Trophoblast cell (in vitro differentiated cells and primary cell): ENCODE measurements around the gene RPS29.
"Not testable (repeated sequence)": the region's sequence is repeated elsewhere in the genome, so short reads cannot be mapped to it uniquely, and the experiment has no call there.

Experiments used
- DNase-seq, 2 donors: peaks; one replicate each; pipeline ENCODE4 v3.0.0-alpha.2; 2016
- H2AFZ ChIP-seq: 2 replicates; pipeline ENCODE4 v1.6.1; 2013; ENCODE audit warnings: low read length, moderate library complexity, mild to moderate bottlenecking; ENCODE audit not compliant: insufficient read depth, poor library complexity
- H2AK5ac ChIP-seq: 2 replicates; pipeline ENCODE4 v1.6.1; 2013; ENCODE audit warnings: mild to moderate bottlenecking, low read length
- H2BK120ac ChIP-seq: 2 replicates; pipeline ENCODE4 v1.6.1; 2013; ENCODE audit warnings: low read length, mild to moderate bottlenecking, moderate library complexity; ENCODE audit not compliant: insufficient read depth, poor library complexity
- H2BK12ac ChIP-seq: 2 replicates; pipeline ENCODE4 v1.6.1; 2013; ENCODE audit warnings: mild to moderate bottlenecking, low read length, moderate library complexity
- H2BK5ac ChIP-seq: 2 replicates; pipeline ENCODE4 v1.6.1; 2013; ENCODE audit warnings: low read length, low read depth, moderate library complexity, mild to moderate bottlenecking; ENCODE audit not compliant: poor library complexity
- H3K14ac ChIP-seq: 2 replicates; pipeline ENCODE4 v1.6.1; 2013; ENCODE audit warnings: mild to moderate bottlenecking, low read length
- H3K18ac ChIP-seq: 2 replicates; pipeline ENCODE4 v1.6.1; 2013; ENCODE audit warnings: mild to moderate bottlenecking, low read length
- H3K23ac ChIP-seq: 2 replicates; pipeline ENCODE4 v1.6.1; 2013; ENCODE audit warnings: low read length
- H3K27ac ChIP-seq: 2 replicates; pipeline ENCODE4 v1.5.1; 2013; ENCODE audit warnings: low read depth, mild to moderate bottlenecking, inconsistent platforms, low read length, moderate library complexity
- H3K27me3 ChIP-seq: 2 replicates; pipeline ENCODE4 v1.6.1; 2013; ENCODE audit warnings: inconsistent platforms, mild to moderate bottlenecking, low read length, moderate library complexity; ENCODE audit not compliant: insufficient read depth
- H3K36me3 ChIP-seq, 2 experiments: 1 replicate in 1 of 2; 2 replicates in 1 of 2; pipeline ENCODE4 v1.6.1; 2013; ENCODE audit warnings: low read length in 2 of 2, mild to moderate bottlenecking in 2 of 2, moderate library complexity in 1 of 2; ENCODE audit not compliant: insufficient read depth in 2 of 2, control insufficient read depth in 1 of 2
- H3K4ac ChIP-seq: 2 replicates; pipeline ENCODE4 v1.6.1; 2013; ENCODE audit warnings: low read depth, mild to moderate bottlenecking, low read length, moderate library complexity
- H3K4me1 ChIP-seq, 2 experiments: 1 replicate in 1 of 2; 2 replicates in 1 of 2; pipeline ENCODE4 v1.6.1; 2013; ENCODE audit warnings: low read length in 2 of 2, mild to moderate bottlenecking in 2 of 2, moderate library complexity in 1 of 2; ENCODE audit not compliant: insufficient read depth in 2 of 2, control insufficient read depth in 1 of 2
- H3K4me2 ChIP-seq: 2 replicates; pipeline ENCODE4 v1.6.1; 2013; ENCODE audit warnings: inconsistent platforms, mild to moderate bottlenecking, low read length, moderate library complexity
- H3K4me3 ChIP-seq: 2 replicates; pipeline ENCODE4 v1.5.1; 2013; ENCODE audit warnings: mild to moderate bottlenecking, low read depth, low read length, inconsistent platforms
- H3K79me1 ChIP-seq: one replicate; pipeline ENCODE4 v1.6.1; 2013; ENCODE audit warnings: low read length
- H3K79me2 ChIP-seq: 2 replicates; pipeline ENCODE4 v1.6.1; 2013; ENCODE audit warnings: low read length, mild to moderate bottlenecking; ENCODE audit not compliant: control insufficient read depth, insufficient read depth, poor library complexity
- H3K9ac ChIP-seq: 2 replicates; pipeline ENCODE4 v1.6.1; 2013; ENCODE audit warnings: mild to moderate bottlenecking, low read length
- H3K9me3 ChIP-seq: 2 replicates; pipeline ENCODE4 v1.6.1; 2013; ENCODE audit warnings: low read depth, mild to moderate bottlenecking, control low read depth, inconsistent platforms, low read length; ENCODE audit not compliant: insufficient read depth
- H4K12ac ChIP-seq: 2 replicates; pipeline ENCODE4 v1.6.1; 2013; ENCODE audit warnings: low read depth, mild to moderate bottlenecking, low read length, moderate library complexity
- H4K8ac ChIP-seq: 2 replicates; pipeline ENCODE4 v1.6.1; 2013; ENCODE audit warnings: low read depth, mild to moderate bottlenecking, low read length, moderate library complexity
- H4K91ac ChIP-seq: one replicate; pipeline ENCODE4 v1.6.1; 2013; ENCODE audit warnings: low read depth, mild to moderate bottlenecking, low read length, moderate library complexity
- WGBS: extraction: QIAGEN DNeasy Blood & Tissue Kit; methylation state at CpG from one replicate; pipeline ENCODE4 v1.1.7; 2013; ENCODE audit warnings: missing lambda C conversion rate; ENCODE audit not compliant: insufficient read length, insufficient coverage; ENCODE audit errors: extremely low coverage; 5-methylcytosine and 5-hydroxymethylcytosine counted together

RPS29 gene

DNA sequence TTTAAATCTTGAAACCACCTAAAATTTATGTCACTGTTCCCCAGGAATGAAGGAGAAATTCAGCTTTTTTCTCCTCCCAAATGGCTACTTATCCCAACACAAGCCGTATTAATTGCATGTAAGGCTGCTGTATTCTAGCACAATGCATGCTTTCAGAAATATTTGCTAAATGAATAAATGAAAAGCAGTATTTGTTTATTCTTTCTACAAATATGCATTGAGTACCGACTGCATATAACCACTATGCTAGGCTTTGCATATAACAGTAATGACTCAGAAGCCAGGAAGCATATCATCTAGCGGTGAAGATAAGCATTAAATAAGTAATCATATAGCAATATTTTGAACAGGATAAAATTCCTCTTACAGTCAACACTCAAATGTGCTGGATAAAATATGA, 6.8 kb upstream of the RPS29 start:
- Histone ChIP-seq H3K14ac (no peak overlapping the region), H4K91ac (no peak overlapping the region), H3K79me2 (no peaks in the 10 kb centered on the region), H2BK120ac (no peak overlapping the region), H2AK5ac (no peak overlapping the region), H4K8ac (no peak overlapping the region), H2BK5ac (no peak overlapping the region), H3K79me1 (no peaks in the 10 kb centered on the region), H3K9ac (no peak overlapping the region), H2AFZ (no peak overlapping the region), H3K4me1 (no peaks in the 10 kb centered on the region), H3K4me3 (no peak overlapping the region), H2BK12ac (no peak overlapping the region), H3K36me3 (no peaks in the 10 kb centered on the region), H3K4me2 (no peak overlapping the region), H3K27me3 (no peaks in the 10 kb centered on the region), H4K12ac (no peak overlapping the region), H3K23ac (no peak overlapping the region), H3K18ac (no peak overlapping the region), H3K9me3 (no peaks in the 10 kb centered on the region), H3K4ac (no peak overlapping the region), H3K27ac (no peak overlapping the region)
- DNase-seq: peak in 1 of 2 donors; percentile 35
- no CpG with 5 or more reads among the region's 3 CpGs for WGBS

DNA sequence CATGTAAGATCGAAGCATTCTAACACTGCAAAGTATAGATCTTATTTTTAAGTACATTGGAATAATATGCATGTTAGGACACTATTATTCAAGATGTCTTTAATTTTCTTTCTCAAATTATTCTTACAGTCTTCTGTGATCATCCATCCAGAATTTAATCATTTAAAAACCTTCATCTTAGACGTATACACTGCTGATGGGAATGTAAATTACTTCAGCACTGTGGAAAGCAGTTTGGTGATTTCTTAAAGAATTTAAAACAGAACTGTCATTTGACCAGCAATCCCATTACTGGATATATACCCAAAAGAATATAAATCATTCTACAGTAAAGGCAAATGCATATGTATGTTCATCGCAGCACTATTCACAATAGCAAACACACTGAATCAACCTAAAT, 3.2 kb upstream of the RPS29 start:
- Histone ChIP-seq H3K9me3 (no peaks in the 10 kb centered on the region), H3K23ac (no peak overlapping the region), H3K27me3 (no peaks in the 10 kb centered on the region), H4K91ac (no peak overlapping the region), H2BK5ac (no peak overlapping the region), H2AFZ (no peak overlapping the region), H3K18ac (no peak overlapping the region), H3K27ac (no peak overlapping the region), H3K9ac (no peak overlapping the region), H4K12ac (no peak overlapping the region), H3K79me1 (peaks cover 7% of the 10 kb centered on the region), H3K4me3 (no peak overlapping the region), H3K36me3 (peaks cover 1 to 2% of the 10 kb centered on the region in 2 experiments), H3K4me2 (no peak overlapping the region), H3K4me1 (peaks cover 0 to 2% of the 10 kb centered on the region in 2 experiments), H3K14ac (no peak overlapping the region), H3K79me2 (peaks cover 11% of the 10 kb centered on the region), H4K8ac (no peak overlapping the region), H2BK120ac (no peak overlapping the region), H2AK5ac (no peak overlapping the region), H3K4ac (no peak overlapping the region), H2BK12ac (no peak overlapping the region)
- WGBS: no CpG with 5 or more reads among the region's 3 CpGs
- DNase-seq: no peak

DNA sequence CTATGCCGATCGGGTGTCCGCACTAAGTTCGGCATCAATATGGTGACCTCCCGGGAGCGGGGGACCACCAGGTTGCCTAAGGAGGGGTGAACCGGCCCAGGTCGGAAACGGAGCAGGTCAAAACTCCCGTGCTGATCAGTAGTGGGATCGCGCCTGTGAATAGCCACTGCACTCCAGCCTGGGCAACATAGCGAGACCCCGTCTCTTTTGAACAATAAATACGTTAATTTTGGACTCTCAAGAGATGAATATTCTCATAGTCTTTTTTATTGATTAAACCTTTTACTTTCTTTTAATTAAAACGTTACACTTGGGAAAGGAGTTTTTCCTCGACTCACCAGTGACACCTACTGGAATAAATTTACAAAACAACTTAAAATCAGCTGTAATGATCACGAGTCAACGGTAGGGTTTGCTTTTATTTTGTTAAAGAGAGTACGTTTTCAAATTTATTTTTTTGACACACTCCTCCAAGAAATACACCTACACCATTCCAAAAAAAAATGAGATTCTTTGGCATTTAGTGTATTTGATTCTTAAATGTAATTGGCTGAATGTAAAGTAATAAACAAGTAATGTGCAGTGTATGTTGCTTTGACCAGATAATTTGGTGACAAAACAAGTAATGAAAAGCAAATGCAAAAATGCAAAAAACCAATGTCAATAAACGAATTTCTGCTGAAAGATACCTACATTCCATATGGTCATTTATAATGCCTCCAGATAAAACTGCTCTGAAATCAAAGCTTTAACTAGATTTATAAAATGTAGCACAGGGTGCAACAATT, 687 bp upstream of the RPS29 start:
- Histone ChIP-seq H3K27me3 (no peaks in the 10 kb centered on the region), H3K4me1 (peaks cover 0 to 7% of the 10 kb centered on the region in 2 experiments), H2AFZ (no peak overlapping the region), H3K4me2 (no peak overlapping the region), H2BK120ac (no peak overlapping the region), H2AK5ac (no peak overlapping the region), H3K79me1 (peaks cover 7% of the 10 kb centered on the region), H4K8ac (no peak overlapping the region), H4K91ac (no peak overlapping the region), H2BK5ac (no peak overlapping the region), H3K4me3 (no peak overlapping the region), H3K23ac (no peak overlapping the region), H3K14ac (no peak overlapping the region), H4K12ac (no peak overlapping the region), H3K18ac (no peak overlapping the region), H3K36me3 (peaks cover 14 to 17% of the 10 kb centered on the region in 2 experiments), H3K79me2 (peaks cover 16% of the 10 kb centered on the region), H3K9ac (no peak overlapping the region), H3K4ac (no peak overlapping the region), H2BK12ac (no peak overlapping the region), H3K27ac (no peak overlapping the region), H3K9me3 (no peaks in the 10 kb centered on the region)
- no CpG with 5 or more reads among the region's 21 CpGs for WGBS
- peak; percentile 25 to 96 for DNase-seq

DNA sequence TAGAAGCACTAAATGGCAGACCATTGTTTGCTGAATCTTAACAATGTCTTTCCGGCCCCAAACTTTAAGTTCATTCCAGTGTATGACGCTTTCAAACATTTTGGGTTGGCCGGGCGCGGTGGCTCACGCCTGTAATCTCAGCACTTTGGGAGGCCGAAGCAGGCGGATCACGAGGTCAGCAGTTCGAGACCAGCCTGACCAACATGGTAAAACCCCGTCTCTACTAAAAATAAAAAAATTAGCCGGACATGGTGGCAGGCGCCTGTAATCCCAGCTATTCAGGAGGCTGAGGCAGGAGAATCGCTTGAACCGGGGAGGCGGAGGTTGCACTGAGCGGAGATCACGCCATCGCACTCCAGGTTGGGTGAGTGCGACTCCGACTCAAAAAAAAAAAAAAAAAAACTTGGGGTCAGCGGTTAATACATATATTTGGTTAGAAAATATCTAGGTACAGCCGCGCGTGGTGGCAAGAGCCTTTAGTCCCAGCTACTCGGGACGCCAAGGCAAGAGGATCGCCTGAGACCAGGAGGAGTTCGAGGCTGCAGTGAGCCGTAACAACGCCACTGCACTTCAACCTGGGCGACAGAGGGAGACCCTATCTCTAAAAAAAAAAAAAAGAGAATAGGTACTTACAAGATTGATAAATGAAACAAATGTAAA, 1.1 kb downstream of the RPS29 start:
- Histone ChIP-seq H3K4me3 (peak overlapping the region; percentile 78), H2BK120ac (peak overlapping the region; percentile 56), H4K8ac (peak overlapping the region; percentile 77), H3K4me2 (peak overlapping the region; percentile 56), H3K9ac (peak overlapping the region; percentile 71), H3K79me2 (peaks cover 16% of the 10 kb centered on the region), H4K12ac (peak overlapping the region; percentile 36), H3K4ac (peak overlapping the region; percentile 100), H3K36me3 (peaks cover 14 to 17% of the 10 kb centered on the region in 2 experiments)
- not testable (repeated sequence) for H3K14ac ChIP-seq, H2BK12ac ChIP-seq, H4K91ac ChIP-seq, H3K18ac ChIP-seq, H3K9me3 ChIP-seq, H2AK5ac ChIP-seq, H3K4me1 ChIP-seq, H3K27me3 ChIP-seq, H3K27ac ChIP-seq, H2BK5ac ChIP-seq, H3K23ac ChIP-seq, H2AFZ ChIP-seq, H3K79me1 ChIP-seq
- peak in 1 of 2 donors; percentile 24 for DNase-seq
- WGBS: no CpG with 5 or more reads among the region's 32 CpGs
